Loucy (cell line): ENCODE data around the gene CRX.

ENCODE experiments used
- H2AFZ ChIP-seq: fragments of 200-600 bp; sonication (generic); 2 replicates; pipeline ENCODE4 v1.6.0; 2016; ENCODE audit warnings: antibody characterized with exemption, mild to moderate bottlenecking, low read length, moderate library complexity
- H3F3A ChIP-seq: fragments of 200-600 bp; 2 replicates; pipeline ENCODE4 v1.6.0; 2016; ENCODE audit warnings: antibody characterized with exemption, low read depth, mild to moderate bottlenecking
- H3K27me3 ChIP-seq: fragments of 200-600 bp; sonication (generic); 2 replicates; pipeline ENCODE4 v1.6.1; 2014; ENCODE audit warnings: low read length, mild to moderate bottlenecking; ENCODE audit not compliant: insufficient read depth, poor library complexity, severe bottlenecking
- H3K36me3 ChIP-seq: fragments of 200-600 bp; sonication (generic); 2 replicates; pipeline ENCODE4 v1.6.1; 2016; ENCODE audit warnings: low read length; ENCODE audit not compliant: insufficient read depth
- H3K4me1 ChIP-seq: fragments of 200-600 bp; sonication (generic); 2 replicates; pipeline ENCODE4 v1.5.1; 2014; ENCODE audit warnings: low read length, mild to moderate bottlenecking; ENCODE audit not compliant: insufficient read depth, poor library complexity, severe bottlenecking
- H3K4me2 ChIP-seq: fragments of 200-600 bp; sonication (generic); 2 replicates; pipeline ENCODE4 v1.6.0; 2014; ENCODE audit warnings: antibody characterized with exemption, low read length, low read depth, mild to moderate bottlenecking; ENCODE audit not compliant: poor library complexity, severe bottlenecking
- H3K4me3 ChIP-seq: fragments of 200-600 bp; sonication (generic); 2 replicates; pipeline ENCODE4 v1.5.1; 2014; ENCODE audit warnings: low read length, mild to moderate bottlenecking, mixed read lengths; ENCODE audit not compliant: poor library complexity, severe bottlenecking
- H3K79me2 ChIP-seq: fragments of 200-600 bp; sonication (generic); 2 replicates; pipeline ENCODE4 v1.6.1; 2014; ENCODE audit warnings: low read length; ENCODE audit not compliant: insufficient read depth
- H3K9ac ChIP-seq: fragments of 200-600 bp; sonication (generic); 2 replicates; pipeline ENCODE4 v1.6.0; 2014; ENCODE audit warnings: mild to moderate bottlenecking, low read depth, low read length, moderate library complexity; ENCODE audit not compliant: poor library complexity, severe bottlenecking
- H3K9me2 ChIP-seq: fragments of 200-600 bp; sonication (generic); replicated peaks from 2 replicates; pipeline ENCODE4 v1.6.1; 2016; ENCODE audit warnings: low read depth, low read length, mixed read lengths
- H3K9me3 ChIP-seq: fragments of 200-600 bp; sonication (generic); 2 replicates; pipeline ENCODE4 v1.6.1; 2014; ENCODE audit warnings: mild to moderate bottlenecking, antibody characterized with exemption, low read length, low read depth; ENCODE audit not compliant: insufficient read depth
- H4K20me1 ChIP-seq: fragments of 200-600 bp; sonication (generic); 2 replicates; pipeline ENCODE4 v1.6.0; 2014; ENCODE audit warnings: antibody characterized with exemption, low read length, mild to moderate bottlenecking; ENCODE audit not compliant: insufficient read depth, poor library complexity, severe bottlenecking
- CTCF ChIP-seq: fragments of 200-600 bp; sonication (generic); conservative IDR thresholded peaks from 2 replicates; pipeline ENCODE4 v1.5.1; 2014; ENCODE audit warnings: mild to moderate bottlenecking, antibody characterized with exemption, low read length
- EZH2phosphoT487 ChIP-seq: fragments of 200-600 bp; IDR thresholded peaks from 2 replicates; pipeline ENCODE4 v1.6.1; 2018; ENCODE audit warnings: antibody characterized with exemption, mild to moderate bottlenecking, moderate library complexity, borderline replicate concordance

CRX gene

GRCh38 chr19:47890865-47891621 is 69.3 kb downstream of the CRX start:
- no peaks in the 10 kb centered on the region for H3K4me1 ChIP-seq
- no peaks in the 10 kb centered on the region for H3K9me3 ChIP-seq
- no peak overlapping the region for H3K4me2 ChIP-seq
- no peaks in the 10 kb centered on the region for H3K36me3 ChIP-seq
- H3K79me2 ChIP-seq: no peaks in the 10 kb centered on the region
- no peaks in the 10 kb centered on the region for H3K9me2 ChIP-seq
- H3K27me3 ChIP-seq: no peaks in the 10 kb centered on the region
- H3K4me3 ChIP-seq: no peak overlapping the region
- no peak overlapping the region for H3K9ac ChIP-seq
- no peak overlapping the region for H2AFZ ChIP-seq
- H3F3A ChIP-seq: no peaks in the 10 kb centered on the region
- TF ChIP-seq EZH2phosphoT487: no peak
- no peak for TF ChIP-seq CTCF
- H4K20me1 ChIP-seq: no peaks in the 10 kb centered on the region

- Histone ChIP-seq H3K4me2 (no peak overlapping the region), H3K9me3 (no peaks in the 10 kb centered on the region), H3K36me3 (no peaks in the 10 kb centered on the region), H2AFZ (no peak overlapping the region), H3K4me3 (no peak overlapping the region), H3K4me1 (no peaks in the 10 kb centered on the region), H3K9ac (no peak overlapping the region), H3K9me2 (no peaks in the 10 kb centered on the region), H4K20me1 (no peaks in the 10 kb centered on the region), H3F3A (no peaks in the 10 kb centered on the region), H3K27me3 (no peaks in the 10 kb centered on the region), H3K79me2 (no peaks in the 10 kb centered on the region)
- TF ChIP-seq EZH2phosphoT487: no peak
- no peak for TF ChIP-seq CTCF
Observed at GRCh38 chr19:47891622-47891922, 69.8 kb downstream of the CRX start.

GRCh38 chr19:47891923-47892666 is 70.4 kb downstream of the CRX start:
- no peaks in the 10 kb centered on the region for H4K20me1 ChIP-seq
- H3K27me3 ChIP-seq: no peaks in the 10 kb centered on the region
- no peak overlapping the region for H2AFZ ChIP-seq
- no peaks in the 10 kb centered on the region for H3K9me3 ChIP-seq
- no peaks in the 10 kb centered on the region for H3K9me2 ChIP-seq
- H3K4me3 ChIP-seq: no peak overlapping the region
- H3K9ac ChIP-seq: no peak overlapping the region
- H3K4me2 ChIP-seq: no peak overlapping the region
- TF ChIP-seq EZH2phosphoT487: no peak
- no peak for TF ChIP-seq CTCF
- no peaks in the 10 kb centered on the region for H3K4me1 ChIP-seq
- no peaks in the 10 kb centered on the region for H3K79me2 ChIP-seq
- no peaks in the 10 kb centered on the region for H3K36me3 ChIP-seq
- no peaks in the 10 kb centered on the region for H3F3A ChIP-seq
